GM19035 (cell line): ENCODE results near the gene PLD6.
"Not testable (repeated sequence)": the region's sequence is repeated elsewhere in the genome, so short reads cannot be mapped to it uniquely, and the experiment has no call there.

Source experiments
- ATAC-seq: cut with Tn5 transposase; IDR thresholded peaks from one replicate; pipeline ENCODE4 v1.9.1; 2021; ENCODE audit not compliant: unreplicated experiment

The PLD6 gene, protein sequence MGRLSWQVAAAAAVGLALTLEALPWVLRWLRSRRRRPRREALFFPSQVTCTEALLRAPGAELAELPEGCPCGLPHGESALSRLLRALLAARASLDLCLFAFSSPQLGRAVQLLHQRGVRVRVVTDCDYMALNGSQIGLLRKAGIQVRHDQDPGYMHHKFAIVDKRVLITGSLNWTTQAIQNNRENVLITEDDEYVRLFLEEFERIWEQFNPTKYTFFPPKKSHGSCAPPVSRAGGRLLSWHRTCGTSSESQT

GRCh38 chr17:17206124-17206912, at the start of gene PLD6:
Gene PLD6 (minus strand): TSS chr17:17206333. CDS start chr17:17206286, 47 bp downstream.
- ATAC-seq: peak; percentile 70

GRCh38 chr17:17255689-17256088, 49.6 kb upstream of the PLD6 start:
- ATAC-seq: not testable (repeated sequence)

DNA sequence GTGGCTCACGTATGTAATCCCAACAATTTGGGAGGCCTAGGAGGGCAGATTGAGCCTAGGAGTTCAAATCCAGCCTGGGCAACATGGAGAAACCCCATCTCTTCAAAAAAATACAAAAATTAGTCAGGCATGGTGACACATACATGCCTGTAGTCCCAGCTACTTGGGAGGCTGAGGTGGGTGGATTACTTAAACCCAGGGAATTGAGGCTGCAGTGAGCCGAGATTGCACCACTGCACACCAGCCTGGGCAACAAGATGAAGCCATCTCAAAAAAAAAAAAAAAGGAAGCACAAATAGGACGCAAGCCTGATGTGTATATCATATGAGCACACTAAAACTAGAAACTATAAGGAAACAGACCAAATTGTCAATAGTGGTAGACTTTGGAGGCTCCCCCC, 47.9 kb upstream of the PLD6 start:
- ATAC-seq: no peak

DNA sequence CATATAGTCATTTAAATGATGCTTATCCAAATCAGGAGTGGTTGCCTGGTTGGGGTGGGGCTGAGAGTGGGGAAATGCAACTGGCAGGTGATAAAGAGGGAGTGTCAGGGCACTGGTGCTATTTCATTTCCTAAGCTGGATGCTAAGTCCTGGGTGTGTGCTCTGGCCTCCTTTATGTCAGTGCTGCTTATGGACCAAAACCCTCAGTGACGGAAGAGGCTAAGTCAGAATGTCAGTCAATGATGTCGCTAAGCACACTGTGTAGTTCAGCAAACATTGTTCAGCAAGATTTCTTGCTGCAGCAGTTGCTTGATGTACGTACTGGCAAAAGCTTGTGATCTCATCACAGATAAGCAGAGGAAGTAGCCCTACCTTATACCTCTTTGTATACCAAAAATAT, 47.3 kb upstream of the PLD6 start:
- ATAC-seq: no peak

GRCh38 chr17:17252149-17252661, 46.1 kb upstream of the PLD6 start:
- no peak for ATAC-seq

GRCh38 chr17:17246879-17247278, 40.7 kb upstream of the PLD6 start:
- no peak for ATAC-seq

DNA sequence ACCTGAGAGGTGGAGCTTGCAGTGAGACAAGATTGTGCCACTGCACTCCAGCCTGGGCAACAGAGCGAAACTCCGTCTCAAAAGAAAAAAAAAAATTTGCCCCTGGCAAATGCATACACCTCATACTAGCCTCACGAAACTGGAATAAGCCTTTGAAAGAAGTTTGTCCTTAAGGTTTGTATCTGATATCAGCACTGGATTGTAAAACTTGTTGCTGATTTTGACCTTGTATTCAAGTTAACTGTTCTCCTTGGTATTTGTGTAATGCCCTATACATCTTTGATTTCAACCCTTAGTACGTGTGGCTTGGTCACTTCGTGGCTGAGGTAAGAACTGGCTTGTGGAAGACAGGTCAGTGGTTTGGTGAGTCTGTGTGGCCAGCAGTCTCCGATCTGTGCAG, 37.0 kb upstream of the PLD6 start:
- ATAC-seq: no peak

DNA sequence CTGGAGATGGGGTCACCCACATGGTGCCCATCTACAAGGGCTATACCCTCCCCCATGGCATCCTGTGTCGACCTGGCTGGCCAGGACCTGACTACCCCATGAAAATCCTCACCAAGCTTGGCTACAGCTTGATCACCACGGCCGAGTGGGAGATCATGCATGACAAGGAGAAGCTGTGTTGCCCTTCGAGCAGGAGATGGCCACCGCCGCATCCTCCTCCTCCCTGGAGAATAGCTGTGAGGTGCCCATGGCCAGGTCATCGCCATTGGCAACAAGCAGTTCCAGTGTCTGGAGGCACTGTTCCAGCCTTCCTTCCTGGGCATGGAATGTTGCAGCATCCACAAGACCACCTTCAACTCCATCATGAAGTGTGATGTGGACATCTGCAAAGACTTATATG, 36.1 kb upstream of the PLD6 start:
- ATAC-seq: no peak

DNA sequence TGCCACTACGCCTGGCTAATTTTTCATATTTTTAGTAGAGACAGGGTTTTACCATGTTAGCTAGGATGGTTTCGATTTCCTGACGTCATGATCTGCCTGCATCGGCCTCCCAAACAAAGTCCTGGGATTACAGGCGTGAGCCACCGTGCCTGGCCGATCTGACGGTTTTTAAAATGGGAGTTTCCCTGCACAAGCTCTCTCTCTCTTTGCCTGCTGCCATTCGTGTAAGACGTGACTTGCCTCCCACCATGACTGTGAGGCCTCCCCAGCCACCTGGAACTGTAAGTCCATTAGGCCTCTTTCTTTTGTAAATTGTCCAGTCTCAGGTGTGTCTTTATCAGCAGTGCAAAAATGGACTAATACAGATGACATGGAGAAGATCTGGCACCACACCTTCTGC, 35.5 kb upstream of the PLD6 start:
- no peak for ATAC-seq

- ATAC-seq: no peak
Measured at GRCh38 chr17:17239832-17240231, 33.7 kb upstream of the PLD6 start.

DNA sequence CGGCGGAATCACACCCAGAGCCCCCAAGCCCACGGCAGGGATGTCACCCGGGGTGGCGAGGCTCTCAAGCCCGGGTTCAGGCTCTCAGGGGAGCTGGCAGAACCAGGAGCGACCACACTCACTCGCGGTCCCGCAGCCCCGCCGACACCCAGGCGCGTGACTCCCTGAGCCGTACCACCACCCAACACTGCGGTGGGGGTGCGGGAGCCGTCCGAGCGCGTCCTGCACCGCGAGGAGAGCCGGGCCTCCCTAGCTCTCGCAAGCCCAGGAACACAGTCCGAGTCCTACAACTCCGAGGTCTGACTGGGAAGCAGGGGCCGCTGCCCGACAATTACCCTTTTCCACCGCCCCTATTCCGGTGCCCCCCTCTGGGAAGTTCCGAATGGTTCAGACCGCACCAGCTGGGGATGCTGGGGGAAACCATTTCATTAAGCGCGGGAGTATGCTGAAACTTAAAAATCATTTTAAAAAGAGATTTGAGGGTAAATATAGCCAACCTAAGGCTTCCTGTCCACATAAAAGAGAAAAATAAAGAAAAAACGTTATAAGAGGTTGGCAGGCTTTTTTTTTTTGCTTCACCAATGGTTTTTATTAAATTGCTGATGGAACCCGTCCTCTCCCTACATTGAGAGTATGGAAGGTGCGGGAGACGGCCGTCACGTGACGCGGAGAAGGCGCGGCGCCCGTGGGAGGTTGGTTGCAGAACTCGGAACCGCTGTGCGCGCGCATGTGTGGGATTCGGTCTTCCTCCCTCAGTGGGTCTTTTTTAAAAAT, 31.1 kb upstream of the PLD6 start, which contains the start of gene FLCN:
Gene FLCN (minus strand): TSS at position 143 of the 774 bp plus-strand sequence. CDS start 9,031 bp downstream, outside the sequence.
- ATAC-seq: peak; percentile 83

DNA sequence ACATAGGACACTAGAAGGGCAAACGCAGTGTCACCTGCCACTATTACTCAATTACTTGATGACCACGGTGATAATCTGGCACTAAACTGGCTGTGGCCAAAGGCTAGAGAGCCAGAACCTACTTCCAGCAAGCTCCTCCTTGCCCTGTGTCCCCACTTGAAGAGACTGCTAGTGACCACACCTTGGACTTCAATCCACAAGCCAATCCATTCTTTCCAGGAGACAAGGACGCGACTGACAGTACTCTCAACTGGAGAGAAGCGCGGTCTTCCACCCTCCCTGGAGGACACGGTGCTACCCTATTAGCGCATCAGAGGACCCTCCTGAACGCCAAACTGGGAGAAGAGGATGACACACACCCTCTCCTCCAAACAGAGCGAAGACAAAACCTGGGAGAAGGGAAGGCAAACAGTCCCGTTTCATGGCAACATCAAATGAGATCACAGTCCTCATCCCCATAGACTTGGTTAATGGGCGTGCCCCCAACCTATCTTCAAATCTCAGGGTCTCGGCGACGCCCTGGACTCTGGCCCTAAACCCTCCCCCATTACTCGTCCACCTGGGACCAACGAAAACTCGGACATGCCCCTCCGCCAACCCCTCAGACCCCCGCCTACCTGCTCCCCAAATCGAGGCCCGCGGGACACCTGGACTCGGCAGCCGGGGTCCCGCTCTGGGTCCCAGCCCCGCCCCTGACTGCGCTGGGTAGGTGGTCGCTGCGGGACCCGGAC, 30.3 kb upstream of the PLD6 start:
- ATAC-seq: peak; percentile 32

DNA sequence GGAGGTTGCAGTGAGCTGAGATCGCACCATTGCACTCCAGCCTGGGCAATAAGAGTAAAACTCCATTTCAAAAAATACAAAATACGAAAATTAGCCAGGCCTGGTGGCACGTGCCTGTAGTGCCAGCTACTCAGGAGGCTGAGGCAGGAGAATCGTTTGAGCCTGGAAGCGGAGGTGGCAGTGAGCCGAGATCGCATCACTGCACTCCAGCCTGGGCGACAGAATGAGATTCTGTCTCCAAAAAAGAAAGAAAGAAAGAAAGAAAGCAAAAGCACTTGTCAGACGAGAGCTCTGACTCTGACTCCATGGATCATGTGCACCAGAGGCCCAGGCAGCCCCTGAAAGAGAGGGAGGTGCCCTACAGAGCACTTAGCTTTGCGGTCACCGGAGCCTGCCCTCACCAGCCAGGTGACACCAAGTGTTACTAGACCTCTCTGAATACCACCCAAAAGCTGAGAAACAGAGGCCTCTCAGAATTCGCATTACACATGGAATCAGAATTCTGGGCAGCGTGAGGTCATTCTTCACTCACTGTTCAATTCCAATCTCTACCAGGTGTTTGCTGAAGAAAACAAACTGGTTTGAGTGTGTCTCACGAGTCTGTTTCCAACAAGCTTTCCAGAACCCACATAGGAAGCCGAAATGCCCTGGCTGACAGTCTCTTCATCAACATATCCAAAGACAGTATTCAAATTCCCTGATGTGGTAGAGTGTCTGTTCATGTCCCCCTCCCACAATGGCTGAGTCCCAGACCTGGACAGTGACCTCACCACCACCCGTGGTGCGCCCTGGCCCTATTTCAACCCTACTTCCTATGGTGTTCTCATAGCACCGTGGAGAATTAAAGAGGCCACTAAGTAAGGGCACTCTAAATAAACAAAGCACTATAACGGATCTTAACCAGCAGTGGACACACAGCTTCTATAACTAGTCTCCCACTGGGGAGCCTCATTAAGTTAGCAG, 29.4 kb upstream of the PLD6 start:
- ATAC-seq: no peak

- no peak for ATAC-seq
Measured at GRCh38 chr17:17232303-17232621, 26.1 kb upstream of the PLD6 start.

DNA sequence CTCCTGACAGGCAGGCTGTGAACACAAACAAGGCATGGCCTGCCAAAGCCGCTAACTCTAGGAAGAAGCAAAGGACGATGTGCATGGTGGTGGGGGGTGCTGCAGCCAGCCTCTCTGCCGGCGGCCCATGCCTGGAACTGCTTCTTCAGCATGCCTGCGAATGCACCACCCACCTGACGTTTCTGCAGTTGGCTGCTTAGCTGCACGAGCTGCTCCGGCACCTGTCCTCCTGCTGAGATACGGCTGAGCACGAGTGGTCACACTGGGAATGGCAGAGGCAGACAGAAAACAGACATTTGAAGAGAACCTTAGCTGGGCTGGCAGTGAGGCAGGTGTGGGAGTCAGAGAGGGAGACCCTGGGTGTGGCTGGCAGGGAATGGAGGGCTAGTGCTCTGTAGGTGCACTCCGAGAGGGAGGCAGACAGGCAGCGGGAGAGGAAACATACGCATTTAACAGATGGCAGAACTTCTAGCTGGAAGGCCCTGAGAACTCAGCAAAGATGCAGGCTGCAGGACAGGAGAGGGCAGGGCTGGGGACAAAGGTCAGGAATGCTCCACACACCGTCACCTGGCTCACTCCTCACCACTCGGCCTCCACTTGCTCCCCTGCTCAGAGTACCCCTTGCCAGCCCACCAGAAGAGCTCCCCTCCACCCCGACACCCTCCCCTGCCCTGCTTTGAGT, 25.6 kb upstream of the PLD6 start:
- ATAC-seq: no peak

DNA sequence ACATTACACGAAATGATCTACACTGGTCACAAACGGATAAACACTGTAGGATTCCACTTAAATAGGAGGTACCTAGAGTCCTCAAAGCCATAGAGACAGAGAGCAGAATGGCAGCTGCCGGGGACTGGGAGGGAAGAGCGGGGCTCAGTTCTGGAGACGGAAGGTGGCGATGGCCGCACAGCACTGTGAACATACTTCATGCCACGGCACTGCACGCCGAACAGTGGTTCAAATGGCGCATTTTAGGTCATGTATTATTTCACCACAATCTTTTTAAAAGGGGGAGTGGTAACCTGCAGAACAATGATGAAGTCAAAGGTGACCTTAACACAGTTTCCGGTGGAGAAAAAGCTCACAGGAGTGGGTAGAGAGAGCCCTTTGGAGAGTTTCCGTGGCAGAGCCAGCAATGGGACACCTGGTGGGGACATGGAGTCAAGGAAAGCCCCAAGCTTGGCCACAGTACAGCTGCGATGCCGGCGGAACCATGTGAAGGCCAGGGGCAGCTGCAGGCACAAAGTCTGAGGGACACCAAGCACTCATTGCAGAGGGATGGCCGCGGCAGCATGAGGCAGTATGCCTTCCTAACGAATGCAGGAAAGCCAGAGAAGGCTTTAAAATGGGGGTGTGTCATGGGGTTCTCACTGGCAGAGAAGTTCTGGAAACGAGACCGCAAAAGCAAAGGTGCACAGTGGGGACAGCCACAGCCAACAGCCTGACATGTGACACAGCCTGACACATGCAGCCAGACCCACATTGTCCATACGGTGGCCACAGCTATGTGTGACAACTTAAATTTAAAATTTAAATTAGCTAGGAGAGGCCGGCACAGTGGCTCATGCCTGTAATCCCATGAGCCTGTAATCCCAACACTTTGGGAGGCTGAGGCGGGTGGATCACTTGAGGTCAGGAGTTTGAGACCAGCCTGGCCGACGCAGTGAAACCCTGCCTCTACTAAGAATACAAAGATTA, 23.6 kb upstream of the PLD6 start:
- ATAC-seq: no peak

- ATAC-seq: no peak
Measured at GRCh38 chr17:17228521-17229279, 22.6 kb upstream of the PLD6 start.
